HepG2 (cell line): ENCODE results near the gene CAMK1D. TPM values are rescaled to one million over a fixed set of nuclear protein-coding genes. Genes with fewer than 3 reads are reported as not detected.
A peak's percentile ranks its signal among the peaks of the same experiment; 100 is the strongest.

Experiments
- CAMTA2 ChIP-seq: sonication (generic); formaldehyde crosslinking; IDR thresholded peaks from 2 replicates; pipeline ENCODE4 v1.4.0; 2020; ENCODE audit warnings: mild to moderate bottlenecking, missing genetic modification reagents, borderline replicate concordance
- DNMT3B ChIP-seq: conservative IDR thresholded peaks from 2 replicates; pipeline ENCODE4 v1.6.1; 2016; ENCODE audit warnings: missing biosample characterization, control low read depth
- ELF4 ChIP-seq: sonication (generic); formaldehyde crosslinking; IDR thresholded peaks from 2 replicates; pipeline ENCODE4 v1.5.0; 2020; ENCODE audit warnings: missing genetic modification reagents, mild to moderate bottlenecking, moderate library complexity, borderline replicate concordance
- FOSL2 ChIP-seq: sonication (generic); formaldehyde crosslinking; IDR thresholded peaks from 2 replicates; pipeline ENCODE4 v1.4.0; 2020; ENCODE audit warnings: missing genetic modification reagents
- NPAS2 ChIP-seq: sonication (generic); formaldehyde crosslinking; IDR thresholded peaks from 2 replicates; pipeline ENCODE4 v1.8.0; 2022; ENCODE audit warnings: mild to moderate bottlenecking, missing genetic modification reagents, borderline replicate concordance
- SKI ChIP-seq: fragments of 450-650 bp; IDR thresholded peaks from one replicate; pipeline ENCODE4 v1.6.1; 2018; ENCODE audit warnings: mild to moderate bottlenecking; ENCODE audit not compliant: partially characterized antibody
- SP4 ChIP-seq: sonication (generic); formaldehyde crosslinking; IDR thresholded peaks from 2 replicates; pipeline ENCODE4 v1.8.1; 2023; ENCODE audit warnings: mild to moderate bottlenecking, missing genetic modification reagents
- YY1 ChIP-seq: IDR thresholded peaks from 2 replicates; pipeline ENCODE4 v1.6.1; 2011; ENCODE audit warnings: low read length, low read depth, moderate library complexity, mild to moderate bottlenecking; ENCODE audit not compliant: insufficient read depth, insufficient replicate concordance
- ZMYM3 ChIP-seq: sonication (generic); formaldehyde crosslinking; IDR thresholded peaks from 2 replicates; pipeline ENCODE4 v1.5.1; 2020; ENCODE audit warnings: mild to moderate bottlenecking, missing genetic modification reagents
- ZNF768 ChIP-seq: sonication (generic); formaldehyde crosslinking; IDR thresholded peaks from 2 replicates; pipeline ENCODE4 v1.4.0; 2020; ENCODE audit warnings: missing genetic modification reagents
- ZNF788 ChIP-seq: sonication (generic); formaldehyde crosslinking; IDR thresholded peaks from 2 replicates; pipeline ENCODE4 v1.5.0; 2020; ENCODE audit warnings: mild to moderate bottlenecking, missing genetic modification reagents, borderline replicate concordance
- ZNF816 ChIP-seq: sonication (generic); formaldehyde crosslinking; IDR thresholded peaks from 2 replicates; pipeline ENCODE4 v1.8.0; 2022; ENCODE audit warnings: missing genetic modification reagents, mild to moderate bottlenecking, borderline replicate concordance
- polyA plus RNA-seq, 8 experiments: library from polyadenylated mRNA; depleted of rRNA in 3 of 8; stranded (reverse) in 7 of 8; unstranded in 1 of 8; fragments of >200 nt; fragmentation: Illumina TruSeq in 4 of 8; extraction: Trizol in 4 of 8; gene quantifications; 2 replicates each; pipeline versions ENCODE4 v1.2.1 to v1.2.3, GENCODE V29; 2011 to 2016; ENCODE audit warnings: low read depth in 4 of 8, missing spikeins in 1 of 8, mixed read lengths in 1 of 8; ENCODE audit not compliant: insufficient read depth in 1 of 8
- total RNA-seq, 5 experiments: library from RNA; depleted of rRNA; stranded (reverse); fragments of >200 nt; fragmentation: Illumina TruSeq; extraction: Trizol; gene quantifications; 2 replicates each; pipeline ENCODE4 v1.2.3, GENCODE V29; 2016; ENCODE audit warnings: low read depth in 1 of 5
- TF ChIP-seq, protein P1 (sequence below): sonication (generic); formaldehyde crosslinking; IDR thresholded peaks from 2 replicates; pipeline ENCODE4 v1.5.0; 2020; ENCODE audit warnings: missing genetic modification reagents
- TF ChIP-seq, protein P2 (sequence below): sonication (generic); formaldehyde crosslinking; conservative IDR thresholded peaks from 2 replicates; pipeline ENCODE4 v1.8.0; 2022; ENCODE audit warnings: mild to moderate bottlenecking, moderate library complexity, missing genetic modification reagents
- TF ChIP-seq, protein P3 (sequence below): sonication (generic); formaldehyde crosslinking; IDR thresholded peaks from 2 replicates; pipeline ENCODE4 v1.4.0; 2020; ENCODE audit warnings: mild to moderate bottlenecking, missing genetic modification reagents
- TF ChIP-seq, protein P4 (sequence below): sonication (generic); formaldehyde crosslinking; conservative IDR thresholded peaks from 2 replicates; pipeline ENCODE4 v1.8.0; 2022; ENCODE audit warnings: low read depth, missing genetic modification reagents
- TF ChIP-seq, protein P5 (sequence below): sonication (generic); formaldehyde crosslinking; IDR thresholded peaks from 2 replicates; pipeline ENCODE4 v1.5.1; 2020; ENCODE audit warnings: mild to moderate bottlenecking, missing genetic modification reagents
- TF ChIP-seq, protein P6 (sequence below): sonication (generic); formaldehyde crosslinking; IDR thresholded peaks from 2 replicates; pipeline ENCODE4 v1.5.1; 2020; ENCODE audit warnings: mild to moderate bottlenecking, missing genetic modification reagents, moderate library complexity

CAMK1D gene
- total and polyA plus RNA-seq, 2 of the 13 experiments (the other 11 are each of a cell fraction or from before 2014, with no cell fraction given): under 0.01 TPM; not detected in 1

DNA sequence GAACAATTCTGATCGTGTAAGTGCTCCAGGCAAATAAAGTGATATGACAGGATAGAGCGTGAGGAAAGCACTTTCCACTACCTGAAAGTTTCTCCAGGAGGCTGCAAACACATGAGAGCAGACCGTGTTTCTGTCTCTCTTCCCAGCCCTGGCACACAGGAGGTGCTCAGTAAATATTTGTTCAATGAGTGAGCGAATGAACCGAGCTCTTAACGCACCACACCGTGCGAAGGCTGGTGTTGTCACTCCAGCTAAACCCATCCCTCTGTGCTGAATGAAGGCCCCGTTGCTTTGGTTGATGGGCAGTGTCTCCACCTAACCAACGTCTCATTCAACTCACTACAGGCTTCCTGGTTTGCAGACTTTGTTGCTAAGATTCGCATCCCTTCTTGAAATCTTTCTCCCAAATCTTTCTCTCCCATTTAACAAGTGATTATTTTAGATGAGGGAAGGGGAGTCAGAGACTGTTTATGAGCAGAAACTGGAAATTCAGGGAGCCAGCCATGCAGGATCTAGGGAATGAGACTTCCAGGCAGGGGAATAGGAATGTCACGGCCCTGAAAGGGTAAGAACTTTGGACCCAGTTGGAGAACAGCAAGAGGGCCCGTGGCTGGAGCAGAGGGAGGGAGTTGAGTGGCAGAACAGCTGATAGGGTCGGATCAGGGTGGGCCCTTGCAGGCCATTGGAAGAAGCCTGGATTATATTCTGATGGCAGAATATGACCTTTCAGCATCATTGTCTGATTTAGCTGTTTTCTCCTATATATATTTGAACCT, 282.6 kb downstream of the CAMK1D start (continued):
- TF ChIP-seq, protein P1, sequence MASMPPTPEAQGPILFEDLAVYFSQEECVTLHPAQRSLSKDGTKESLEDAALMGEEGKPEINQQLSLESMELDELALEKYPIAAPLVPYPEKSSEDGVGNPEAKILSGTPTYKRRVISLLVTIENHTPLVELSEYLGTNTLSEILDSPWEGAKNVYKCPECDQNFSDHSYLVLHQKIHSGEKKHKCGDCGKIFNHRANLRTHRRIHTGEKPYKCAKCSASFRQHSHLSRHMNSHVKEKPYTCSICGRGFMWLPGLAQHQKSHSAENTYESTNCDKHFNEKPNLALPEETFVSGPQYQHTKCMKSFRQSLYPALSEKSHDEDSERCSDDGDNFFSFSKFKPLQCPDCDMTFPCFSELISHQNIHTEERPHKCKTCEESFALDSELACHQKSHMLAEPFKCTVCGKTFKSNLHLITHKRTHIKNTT (CRISPR knock-in tag): no peak
- TF ChIP-seq ZNF816 (CRISPR knock-in tag) (no peak), FOSL2 (CRISPR knock-in tag) (peak; percentile 79), ZMYM3 (CRISPR knock-in tag) (0 out of 2 replicates have a peak, but pooled peaks have one; percentile 19), ZNF788 (CRISPR knock-in tag) (peak; percentile 23; the same call in 1 of the 2 replicates), DNMT3B (CRISPR knock-in tag) (no peak), SKI (no peak), YY1 (no peak), ELF4 (no peak), NPAS2 (CRISPR knock-in tag) (no peak), CAMTA2 (CRISPR knock-in tag) (no peak), ZNF768 (no peak), SP4 (CRISPR knock-in tag) (no peak)
- TF ChIP-seq, protein P2, sequence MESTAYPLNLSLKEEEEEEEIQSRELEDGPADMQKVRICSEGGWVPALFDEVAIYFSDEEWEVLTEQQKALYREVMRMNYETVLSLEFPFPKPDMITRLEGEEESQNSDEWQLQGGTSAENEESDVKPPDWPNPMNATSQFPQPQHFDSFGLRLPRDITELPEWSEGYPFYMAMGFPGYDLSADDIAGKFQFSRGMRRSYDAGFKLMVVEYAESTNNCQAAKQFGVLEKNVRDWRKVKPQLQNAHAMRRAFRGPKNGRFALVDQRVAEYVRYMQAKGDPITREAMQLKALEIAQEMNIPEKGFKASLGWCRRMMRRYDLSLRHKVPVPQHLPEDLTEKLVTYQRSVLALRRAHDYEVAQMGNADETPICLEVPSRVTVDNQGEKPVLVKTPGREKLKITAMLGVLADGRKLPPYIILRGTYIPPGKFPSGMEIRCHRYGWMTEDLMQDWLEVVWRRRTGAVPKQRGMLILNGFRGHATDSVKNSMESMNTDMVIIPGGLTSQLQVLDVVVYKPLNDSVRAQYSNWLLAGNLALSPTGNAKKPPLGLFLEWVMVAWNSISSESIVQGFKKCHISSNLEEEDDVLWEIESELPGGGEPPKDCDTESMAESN (CRISPR knock-in tag): no peak
- TF ChIP-seq, protein P3, sequence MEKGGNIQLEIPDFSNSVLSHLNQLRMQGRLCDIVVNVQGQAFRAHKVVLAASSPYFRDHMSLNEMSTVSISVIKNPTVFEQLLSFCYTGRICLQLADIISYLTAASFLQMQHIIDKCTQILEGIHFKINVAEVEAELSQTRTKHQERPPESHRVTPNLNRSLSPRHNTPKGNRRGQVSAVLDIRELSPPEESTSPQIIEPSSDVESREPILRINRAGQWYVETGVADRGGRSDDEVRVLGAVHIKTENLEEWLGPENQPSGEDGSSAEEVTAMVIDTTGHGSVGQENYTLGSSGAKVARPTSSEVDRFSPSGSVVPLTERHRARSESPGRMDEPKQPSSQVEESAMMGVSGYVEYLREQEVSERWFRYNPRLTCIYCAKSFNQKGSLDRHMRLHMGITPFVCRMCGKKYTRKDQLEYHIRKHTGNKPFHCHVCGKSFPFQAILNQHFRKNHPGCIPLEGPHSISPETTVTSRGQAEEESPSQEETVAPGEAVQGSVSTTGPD (CRISPR knock-in tag): no peak
- TF ChIP-seq, protein P4, sequence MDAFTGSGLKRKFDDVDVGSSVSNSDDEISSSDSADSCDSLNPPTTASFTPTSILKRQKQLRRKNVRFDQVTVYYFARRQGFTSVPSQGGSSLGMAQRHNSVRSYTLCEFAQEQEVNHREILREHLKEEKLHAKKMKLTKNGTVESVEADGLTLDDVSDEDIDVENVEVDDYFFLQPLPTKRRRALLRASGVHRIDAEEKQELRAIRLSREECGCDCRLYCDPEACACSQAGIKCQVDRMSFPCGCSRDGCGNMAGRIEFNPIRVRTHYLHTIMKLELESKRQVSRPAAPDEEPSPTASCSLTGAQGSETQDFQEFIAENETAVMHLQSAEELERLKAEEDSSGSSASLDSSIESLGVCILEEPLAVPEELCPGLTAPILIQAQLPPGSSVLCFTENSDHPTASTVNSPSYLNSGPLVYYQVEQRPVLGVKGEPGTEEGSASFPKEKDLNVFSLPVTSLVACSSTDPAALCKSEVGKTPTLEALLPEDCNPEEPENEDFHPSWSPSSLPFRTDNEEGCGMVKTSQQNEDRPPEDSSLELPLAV (CRISPR knock-in tag): no peak
- TF ChIP-seq, protein P5, sequence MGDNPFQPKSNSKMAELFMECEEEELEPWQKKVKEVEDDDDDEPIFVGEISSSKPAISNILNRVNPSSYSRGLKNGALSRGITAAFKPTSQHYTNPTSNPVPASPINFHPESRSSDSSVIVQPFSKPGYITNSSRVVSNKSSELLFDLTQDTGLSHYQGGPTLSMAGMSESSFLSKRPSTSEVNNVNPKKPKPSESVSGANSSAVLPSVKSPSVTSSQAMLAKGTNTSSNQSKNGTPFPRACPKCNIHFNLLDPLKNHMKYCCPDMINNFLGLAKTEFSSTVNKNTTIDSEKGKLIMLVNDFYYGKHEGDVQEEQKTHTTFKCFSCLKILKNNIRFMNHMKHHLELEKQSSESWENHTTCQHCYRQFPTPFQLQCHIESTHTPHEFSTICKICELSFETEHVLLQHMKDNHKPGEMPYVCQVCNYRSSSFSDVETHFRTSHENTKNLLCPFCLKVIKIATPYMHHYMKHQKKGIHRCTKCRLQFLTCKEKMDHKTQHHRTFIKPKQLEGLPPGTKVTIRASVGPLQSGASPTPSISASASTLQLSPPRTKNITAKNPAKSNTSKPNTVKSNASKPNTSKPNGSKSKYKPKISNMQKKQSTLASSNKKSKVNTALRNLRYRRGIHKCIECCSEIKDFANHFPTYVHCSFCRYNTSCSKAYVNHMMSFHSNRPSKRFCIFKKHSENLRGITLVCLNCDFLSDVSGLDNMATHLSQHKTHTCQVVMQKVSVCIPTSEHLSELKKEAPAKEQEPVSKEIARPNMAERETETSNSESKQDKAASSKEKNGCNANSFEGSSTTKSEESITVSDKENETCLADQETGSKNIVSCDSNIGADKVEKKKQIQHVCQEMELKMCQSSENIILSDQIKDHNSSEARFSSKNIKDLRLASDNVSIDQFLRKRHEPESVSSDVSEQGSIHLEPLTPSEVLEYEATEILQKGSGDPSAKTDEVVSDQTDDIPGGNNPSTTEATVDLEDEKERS (CRISPR knock-in tag): no peak
- TF ChIP-seq, protein P6, sequence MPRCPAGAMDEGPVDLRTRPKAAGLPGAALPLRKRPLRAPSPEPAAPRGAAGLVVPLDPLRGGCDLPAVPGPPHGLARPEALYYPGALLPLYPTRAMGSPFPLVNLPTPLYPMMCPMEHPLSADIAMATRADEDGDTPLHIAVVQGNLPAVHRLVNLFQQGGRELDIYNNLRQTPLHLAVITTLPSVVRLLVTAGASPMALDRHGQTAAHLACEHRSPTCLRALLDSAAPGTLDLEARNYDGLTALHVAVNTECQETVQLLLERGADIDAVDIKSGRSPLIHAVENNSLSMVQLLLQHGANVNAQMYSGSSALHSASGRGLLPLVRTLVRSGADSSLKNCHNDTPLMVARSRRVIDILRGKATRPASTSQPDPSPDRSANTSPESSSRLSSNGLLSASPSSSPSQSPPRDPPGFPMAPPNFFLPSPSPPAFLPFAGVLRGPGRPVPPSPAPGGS: no peak
